GM23248 (cell line): ENCODE data around the gene CARD8. TPM values are rescaled to one million over a fixed set of nuclear protein-coding genes. Genes with fewer than 3 reads are reported as not detected.

Experiments
- DNase-seq: peaks from one replicate; pipeline ENCODE4 v3.0.0-alpha.2; 2015
- H2AFZ ChIP-seq: fragments of 200-600 bp; sonication (generic); 2 replicates; pipeline ENCODE4 v1.6.1; 2016; ENCODE audit warnings: antibody characterized with exemption
- H3F3A ChIP-seq: fragments of 200-600 bp; sonication (generic); 2 replicates; pipeline ENCODE4 v1.6.1; 2016; ENCODE audit warnings: mild to moderate bottlenecking, antibody characterized with exemption, mixed run types; ENCODE audit not compliant: insufficient read depth
- H3K27ac ChIP-seq: fragments of 200-600 bp; sonication (generic); 2 replicates; pipeline ENCODE4 v1.5.1; 2016; ENCODE audit warnings: mild to moderate bottlenecking
- H3K27me3 ChIP-seq: fragments of 200-600 bp; sonication (generic); replicated peaks from 2 replicates; pipeline ENCODE4 v1.6.1; 2016; ENCODE audit warnings: mild to moderate bottlenecking; ENCODE audit not compliant: insufficient read depth
- H3K36me3 ChIP-seq: fragments of 200-600 bp; sonication (generic); 2 replicates; pipeline ENCODE4 v1.6.1; 2016; ENCODE audit warnings: low read depth, mild to moderate bottlenecking
- H3K4me1 ChIP-seq: fragments of 200-600 bp; sonication (generic); 2 replicates; pipeline ENCODE4 v1.6.1; 2016; ENCODE audit warnings: mild to moderate bottlenecking; ENCODE audit not compliant: insufficient read depth
- H3K4me2 ChIP-seq: fragments of 200-600 bp; sonication (generic); one replicate; pipeline ENCODE4 v1.6.1; 2016; ENCODE audit warnings: mild to moderate bottlenecking; ENCODE audit not compliant: unreplicated experiment
- H3K4me3 ChIP-seq: fragments of 200-600 bp; sonication (generic); 2 replicates; pipeline ENCODE4 v1.5.1; 2016; ENCODE audit warnings: mild to moderate bottlenecking
- H3K79me2 ChIP-seq: fragments of 200-600 bp; sonication (generic); 2 replicates; pipeline ENCODE4 v1.6.1; 2016; ENCODE audit warnings: mild to moderate bottlenecking; ENCODE audit not compliant: insufficient read depth
- H3K9ac ChIP-seq: fragments of 200-600 bp; sonication (generic); 2 replicates; pipeline ENCODE4 v1.6.1; 2016; ENCODE audit warnings: mild to moderate bottlenecking
- H3K9me2 ChIP-seq: fragments of 200-600 bp; sonication (generic); 2 replicates; pipeline ENCODE4 v1.6.1; 2016; ENCODE audit warnings: mixed run types, mild to moderate bottlenecking, moderate library complexity; ENCODE audit not compliant: insufficient read depth
- H3K9me3 ChIP-seq: fragments of 200-600 bp; sonication (generic); one replicate; pipeline ENCODE4 v1.6.1; 2017; ENCODE audit warnings: low read depth
- H4K20me1 ChIP-seq: fragments of 200-600 bp; sonication (generic); 2 replicates; pipeline ENCODE4 v1.6.0; 2016; ENCODE audit not compliant: insufficient read depth
- EZH2 ChIP-seq: fragments of 200-600 bp; sonication (generic); IDR thresholded peaks from 2 replicates; pipeline ENCODE4 v1.6.1; 2018; ENCODE audit warnings: antibody characterized with exemption, mild to moderate bottlenecking; ENCODE audit not compliant: insufficient read depth, poor library complexity, severe bottlenecking
- EZH2phosphoT487 ChIP-seq: fragments of 200-600 bp; sonication (generic); IDR thresholded peaks from 2 replicates; pipeline ENCODE4 v1.6.1; 2018; ENCODE audit warnings: antibody characterized with exemption, moderate library complexity, mild to moderate bottlenecking, low read depth; ENCODE audit not compliant: insufficient read depth
- WGBS, 2 experiments: methylation state at CpG; one replicate each; pipeline ENCODE4 v1.1.6; 2015 to 2017; ENCODE audit warnings: low lambda C conversion rate in 2 of 2, low coverage in 1 of 2; ENCODE audit errors: missing lambda C conversion rate in 2 of 2; 5-methylcytosine and 5-hydroxymethylcytosine counted together
- in situ Hi-C: fragments of 300-500 bp; cut with MboI; formaldehyde crosslinking; loops from 2 replicates; pipeline ENCODE4 v1.15.0; 2020
- polyA plus RNA-seq: library from polyadenylated mRNA; unstranded; fragments of >200 nt; fragmentation: Nextera tagmentation; extraction: Ambion mirVana; gene quantifications from 2 replicates; pipeline ENCODE4 v1.2.1, GENCODE V29; 2016
- total RNA-seq: library from RNA; depleted of rRNA; stranded (reverse); fragments of >200 nt; shearing (Covaris generic); gene quantifications from 2 replicates; pipeline ENCODE4 v1.2.3, GENCODE V29; 2014

The CARD8 gene
- total and polyA plus RNA-seq, 2 experiments from 2014 or later, result 6.3 to 12.9 TPM

- in situ Hi-C loops, result no loop called here
- Histone ChIP-seq H3K27ac (no peak overlapping the region), H3K9me3 (no peaks in the 10 kb centered on the region), H3K36me3 (no peaks in the 10 kb centered on the region), H3K9me2 (no peaks in the 10 kb centered on the region), H3K4me2 (peak overlapping the region; percentile 98), H3K27me3 (no peaks in the 10 kb centered on the region), H3K9ac (peak overlapping the region; percentile 88), H3K79me2 (peaks cover 39% of the 10 kb centered on the region), H3K4me3 (peak overlapping the region; percentile 95), H3F3A (peaks cover 9% of the 10 kb centered on the region; the same call in 1 of the 2 replicates), H4K20me1 (no peaks in the 10 kb centered on the region), H2AFZ (peak overlapping the region; percentile 98), H3K4me1 (peaks cover 5% of the 10 kb centered on the region; the same call in 1 of the 2 replicates)
- WGBS, 2 experiments, result 1% methylated on average over 11 to 21 of the region's 21 CpGs
- TF ChIP-seq EZH2 (no peak), EZH2phosphoT487 (no peak)
- DNase-seq, result no peak
These were observed 84.8 kb downstream of the CARD8 start for GRCh38 chr19:48170817-48171347.

- in situ Hi-C loops, result no loop called here
- Histone ChIP-seq H2AFZ (peak within 1 kb of the TSS; percentile 98), H3K4me3 (peak within 1 kb of the TSS; percentile 95), H3K27ac (peak within 1 kb of the TSS; percentile 74), H3K36me3 (no peaks in the 10 kb centered on the region), H3K9me3 (no peaks in the 10 kb centered on the region), H3K79me2 (peaks cover 39% of the 10 kb centered on the region), H3F3A (peaks cover 9% of the 10 kb centered on the region; the same call in 1 of the 2 replicates), H3K4me2 (peak within 1 kb of the TSS; percentile 98), H3K9me2 (no peaks in the 10 kb centered on the region), H3K9ac (peak within 1 kb of the TSS; percentile 88), H3K27me3 (no peaks in the 10 kb centered on the region), H4K20me1 (no peaks in the 10 kb centered on the region), H3K4me1 (peaks cover 5% of the 10 kb centered on the region; the same call in 1 of the 2 replicates)
- 1% methylated on average over 52 to 82 of the region's 82 CpGs for WGBS, 2 experiments
- TF ChIP-seq EZH2phosphoT487, result no peak
- TF ChIP-seq EZH2, result no peak
- peak; percentile 98 for DNase-seq
These were observed 85.5 kb downstream of the CARD8 start, which contains the start of the genes LIG1 and ZSWIM9 for GRCh38 chr19:48169939-48170803. Gene LIG1 (minus strand): TSS chr19:48170344. CDS start chr19:48165566, 4,778 bp downstream. Gene ZSWIM9 (plus strand): TSS chr19:48170680. CDS start chr19:48171803, 1,123 bp downstream.

- peaks cover 9% of the 10 kb centered on the region; the same call in 1 of the 2 replicates for H3F3A ChIP-seq
- no peaks in the 10 kb centered on the region for H4K20me1 ChIP-seq
- in situ Hi-C loops, result no loop called here
- peaks cover 39% of the 10 kb centered on the region for H3K79me2 ChIP-seq
- TF ChIP-seq EZH2phosphoT487 (no peak), EZH2 (no peak)
- peak overlapping the region; percentile 98 for H2AFZ ChIP-seq
- H3K9ac ChIP-seq, result peak overlapping the region; percentile 88
- H3K4me2 ChIP-seq, result peak overlapping the region; percentile 35
- H3K4me1 ChIP-seq, result peaks cover 5% of the 10 kb centered on the region; the same call in 1 of the 2 replicates
- H3K4me3 ChIP-seq, result peak overlapping the region; percentile 95
- no peaks in the 10 kb centered on the region for H3K36me3 ChIP-seq
- no peaks in the 10 kb centered on the region for H3K9me3 ChIP-seq
- DNase-seq, result peak; percentile 83
- no peaks in the 10 kb centered on the region for H3K27me3 ChIP-seq
- WGBS, 2 experiments, result 6 to 7% methylated on average over 2 to 15 of the region's 15 CpGs
- peak overlapping the region; percentile 74 for H3K27ac ChIP-seq
- H3K9me2 ChIP-seq, result no peaks in the 10 kb centered on the region
These were observed 86.2 kb downstream of the CARD8 start for GRCh38 chr19:48169578-48169938.

GRCh38 chr19:48168689-48169088 lies 87.0 kb downstream of the CARD8 start:
- no peak overlapping the region; the same call in 1 of the 2 replicates for H3K4me3 ChIP-seq
- peaks cover 39% of the 10 kb centered on the region for H3K79me2 ChIP-seq
- 98 to 99% methylated on average over 5 of the region's 5 CpGs for WGBS, 2 experiments
- no peak overlapping the region for H3K27ac ChIP-seq
- H2AFZ ChIP-seq, result peak overlapping the region; percentile 86
- peaks cover 9% of the 10 kb centered on the region; the same call in 1 of the 2 replicates for H3F3A ChIP-seq
- DNase-seq, result no peak
- no peaks in the 10 kb centered on the region for H3K9me3 ChIP-seq
- no peak overlapping the region for H3K9ac ChIP-seq
- no peaks in the 10 kb centered on the region for H3K9me2 ChIP-seq
- peaks cover 5% of the 10 kb centered on the region; the same call in 1 of the 2 replicates for H3K4me1 ChIP-seq
- H3K27me3 ChIP-seq, result no peaks in the 10 kb centered on the region
- no peaks in the 10 kb centered on the region for H4K20me1 ChIP-seq
- in situ Hi-C loops, result no loop called here
- H3K36me3 ChIP-seq, result no peaks in the 10 kb centered on the region
- TF ChIP-seq EZH2, result no peak
- H3K4me2 ChIP-seq, result no peak overlapping the region
